ENCODE results near the gene ANTXR1.
A peak's percentile ranks its signal among the peaks of the same experiment; 100 is the strongest.

Gene ANTXR1

GRCh38 chr2:69026026-69026425 is 13.0 kb downstream of the ANTXR1 start:
- Histone ChIP-seq H3K79me2 (ENCODE audit: low read length) (no peaks in the 10 kb centered on the region), H3K4me2 (ENCODE audit: low read length) (no peak overlapping the region), H2AFZ (ENCODE audit: low read depth, low read length) (no peak overlapping the region), H3K9ac (ENCODE audit: low read length) (no peak overlapping the region), H3K36me3 (replicated peaks; ENCODE audit: low read depth, low read length) (no peaks in the 10 kb centered on the region), H3K4me1 (ENCODE audit: low read length) (no peaks in the 10 kb centered on the region), H3K27me3 (ENCODE audit: low read depth, low read length) (peaks cover 42% of the 10 kb centered on the region), H4K20me1 (ENCODE audit: insufficient read depth, low read length) (no peaks in the 10 kb centered on the region), H3K27ac (ENCODE audit: low read length) (no peak overlapping the region), H3K4me3 (ENCODE audit: low read length) (no peak overlapping the region), H3K9me3 (ENCODE audit: insufficient read depth, low read length) (no peaks in the 10 kb centered on the region)
- no peak for TF ChIP-seq EZH2phosphoT487 (IDR thresholded peaks at IDR 0.05; ENCODE audit: low read depth)
- TF ChIP-seq, protein P1, sequence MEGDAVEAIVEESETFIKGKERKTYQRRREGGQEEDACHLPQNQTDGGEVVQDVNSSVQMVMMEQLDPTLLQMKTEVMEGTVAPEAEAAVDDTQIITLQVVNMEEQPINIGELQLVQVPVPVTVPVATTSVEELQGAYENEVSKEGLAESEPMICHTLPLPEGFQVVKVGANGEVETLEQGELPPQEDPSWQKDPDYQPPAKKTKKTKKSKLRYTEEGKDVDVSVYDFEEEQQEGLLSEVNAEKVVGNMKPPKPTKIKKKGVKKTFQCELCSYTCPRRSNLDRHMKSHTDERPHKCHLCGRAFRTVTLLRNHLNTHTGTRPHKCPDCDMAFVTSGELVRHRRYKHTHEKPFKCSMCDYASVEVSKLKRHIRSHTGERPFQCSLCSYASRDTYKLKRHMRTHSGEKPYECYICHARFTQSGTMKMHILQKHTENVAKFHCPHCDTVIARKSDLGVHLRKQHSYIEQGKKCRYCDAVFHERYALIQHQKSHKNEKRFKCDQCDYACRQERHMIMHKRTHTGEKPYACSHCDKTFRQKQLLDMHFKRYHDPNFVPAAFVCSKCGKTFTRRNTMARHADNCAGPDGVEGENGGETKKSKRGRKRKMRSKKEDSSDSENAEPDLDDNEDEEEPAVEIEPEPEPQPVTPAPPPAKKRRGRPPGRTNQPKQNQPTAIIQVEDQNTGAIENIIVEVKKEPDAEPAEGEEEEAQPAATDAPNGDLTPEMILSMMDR (IDR thresholded peaks at IDR 0.05; ENCODE audit: low read depth, low read length), result peak; percentile 89

GRCh38 chr2:69026691-69027459 is 13.9 kb downstream of the ANTXR1 start:
- no peaks in the 10 kb centered on the region for H3K79me2 ChIP-seq (ENCODE audit: low read length)
- H3K9ac ChIP-seq (ENCODE audit: low read length), result no peak overlapping the region
- no peak for TF ChIP-seq EZH2phosphoT487 (IDR thresholded peaks at IDR 0.05; ENCODE audit: low read depth)
- TF ChIP-seq, protein P1 (IDR thresholded peaks at IDR 0.05; ENCODE audit: low read depth, low read length), result no peak

GRCh38 chr2:69030800-69031428 is 17.9 kb downstream of the ANTXR1 start:
- H3K36me3 ChIP-seq (replicated peaks; ENCODE audit: low read depth, low read length), result no peaks in the 10 kb centered on the region
- H3K9ac ChIP-seq (ENCODE audit: low read length), result no peak overlapping the region
- H3K9me3 ChIP-seq (ENCODE audit: insufficient read depth, low read length), result no peaks in the 10 kb centered on the region
- no peak overlapping the region for H3K4me2 ChIP-seq (ENCODE audit: low read length)
- no peaks in the 10 kb centered on the region for H3K79me2 ChIP-seq (ENCODE audit: low read length)
- no peak for TF ChIP-seq EZH2phosphoT487 (IDR thresholded peaks at IDR 0.05; ENCODE audit: low read depth)
- TF ChIP-seq, protein P1 (IDR thresholded peaks at IDR 0.05; ENCODE audit: low read depth, low read length), result no peak
- H3K4me3 ChIP-seq (ENCODE audit: low read length), result no peak overlapping the region
- peaks cover 52% of the 10 kb centered on the region for H3K27me3 ChIP-seq (ENCODE audit: low read depth, low read length)
- no peaks in the 10 kb centered on the region for H3K4me1 ChIP-seq (ENCODE audit: low read length)
- no peak overlapping the region; the same call in 1 of the 2 replicates for H2AFZ ChIP-seq (ENCODE audit: low read depth, low read length)
- H4K20me1 ChIP-seq (ENCODE audit: insufficient read depth, low read length), result no peaks in the 10 kb centered on the region
- H3K27ac ChIP-seq (ENCODE audit: low read length), result no peak overlapping the region

More at GRCh38 chr2:69026691-69027459, 13.9 kb downstream of the ANTXR1 start:
- H3K27me3 ChIP-seq (ENCODE audit: low read depth, low read length), result peaks cover 40% of the 10 kb centered on the region
- no peaks in the 10 kb centered on the region for H4K20me1 ChIP-seq (ENCODE audit: insufficient read depth, low read length)
- no peaks in the 10 kb centered on the region for H3K4me1 ChIP-seq (ENCODE audit: low read length)
- H3K27ac ChIP-seq (ENCODE audit: low read length), result no peak overlapping the region
- no peak overlapping the region for H3K4me2 ChIP-seq (ENCODE audit: low read length)
- H3K9me3 ChIP-seq (ENCODE audit: insufficient read depth, low read length), result no peaks in the 10 kb centered on the region
- no peak overlapping the region for H3K4me3 ChIP-seq (ENCODE audit: low read length)
- no peaks in the 10 kb centered on the region for H3K36me3 ChIP-seq (replicated peaks; ENCODE audit: low read depth, low read length)
- no peak overlapping the region for H2AFZ ChIP-seq (ENCODE audit: low read depth, low read length)

DNA sequence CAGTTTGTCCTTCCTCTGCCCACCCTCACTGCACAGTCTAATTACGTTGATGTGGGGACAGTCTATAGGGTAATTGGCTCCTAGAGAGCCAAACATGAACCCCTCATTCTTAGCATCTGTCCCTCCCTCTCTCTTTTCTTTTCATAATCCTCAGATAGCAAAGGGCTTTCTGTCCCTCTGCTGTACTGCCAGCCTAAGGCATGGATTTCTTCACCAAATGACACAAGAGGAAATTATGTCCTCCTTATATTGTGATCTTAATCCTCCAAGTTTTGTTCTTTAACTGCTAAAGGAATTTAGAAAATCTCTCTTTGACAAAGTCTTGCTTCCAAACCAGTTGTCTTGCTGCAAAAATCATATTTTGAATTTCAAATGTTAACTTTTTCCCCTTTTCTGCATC is 18.5 kb downstream of the ANTXR1 start:
- TF ChIP-seq, protein P1 (IDR thresholded peaks at IDR 0.05; ENCODE audit: low read depth, low read length), result no peak
- no peak for TF ChIP-seq EZH2phosphoT487 (IDR thresholded peaks at IDR 0.05; ENCODE audit: low read depth)
- H3K27me3 ChIP-seq (ENCODE audit: low read depth, low read length), result peaks cover 49% of the 10 kb centered on the region
- no peak overlapping the region for H3K4me3 ChIP-seq (ENCODE audit: low read length)
- no peaks in the 10 kb centered on the region for H3K36me3 ChIP-seq (replicated peaks; ENCODE audit: low read depth, low read length)
- no peaks in the 10 kb centered on the region for H3K79me2 ChIP-seq (ENCODE audit: low read length)
- no peak overlapping the region for H3K9ac ChIP-seq (ENCODE audit: low read length)
- H3K27ac ChIP-seq (ENCODE audit: low read length), result no peak overlapping the region
- H2AFZ ChIP-seq (ENCODE audit: low read depth, low read length), result no peak overlapping the region
- no peaks in the 10 kb centered on the region for H4K20me1 ChIP-seq (ENCODE audit: insufficient read depth, low read length)
- H3K4me2 ChIP-seq (ENCODE audit: low read length), result no peak overlapping the region
- H3K9me3 ChIP-seq (ENCODE audit: insufficient read depth, low read length), result no peaks in the 10 kb centered on the region
- no peaks in the 10 kb centered on the region for H3K4me1 ChIP-seq (ENCODE audit: low read length)
